GM19467 (cell line): ENCODE results near the gene RAB11FIP3.
"Not testable (repeated sequence)": the region's sequence is repeated elsewhere in the genome, so short reads cannot be mapped to it uniquely, and the experiment has no call there.

Source experiments
- ATAC-seq: cut with Tn5 transposase; IDR thresholded peaks from one replicate; pipeline ENCODE4 v1.9.1; 2021; ENCODE audit warnings: mild to moderate bottlenecking, moderate library complexity; ENCODE audit not compliant: unreplicated experiment

RAB11FIP3 gene

DNA sequence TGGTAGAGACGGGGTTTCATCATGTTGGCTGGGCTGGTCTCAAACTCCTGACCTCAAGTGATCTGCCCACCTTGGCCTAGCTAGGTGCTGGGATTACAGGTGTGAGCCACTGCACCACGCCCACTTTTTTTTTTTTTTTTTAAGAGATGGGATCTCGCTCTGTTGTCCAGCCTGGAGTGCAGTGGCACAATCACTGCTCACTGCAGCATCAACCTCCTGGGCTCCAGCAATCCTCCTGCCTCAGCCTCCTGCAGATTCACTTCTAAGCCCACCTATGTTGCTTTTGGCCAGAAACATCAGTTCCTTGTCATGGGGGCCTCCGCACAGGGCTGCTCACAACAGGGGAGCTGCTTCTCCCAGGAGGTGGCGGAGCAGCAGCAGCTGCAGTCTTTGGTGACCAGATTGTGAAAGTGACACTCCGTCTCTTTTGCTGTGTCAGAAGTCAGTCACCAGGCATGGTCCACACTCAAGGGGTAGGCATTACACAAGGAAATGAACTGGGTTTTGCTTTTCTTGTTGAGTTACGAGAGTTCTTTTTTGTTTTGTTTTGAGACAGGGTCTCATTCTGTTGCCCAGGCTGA is 32.9 kb upstream of the RAB11FIP3 start:
- no peak for ATAC-seq

DNA sequence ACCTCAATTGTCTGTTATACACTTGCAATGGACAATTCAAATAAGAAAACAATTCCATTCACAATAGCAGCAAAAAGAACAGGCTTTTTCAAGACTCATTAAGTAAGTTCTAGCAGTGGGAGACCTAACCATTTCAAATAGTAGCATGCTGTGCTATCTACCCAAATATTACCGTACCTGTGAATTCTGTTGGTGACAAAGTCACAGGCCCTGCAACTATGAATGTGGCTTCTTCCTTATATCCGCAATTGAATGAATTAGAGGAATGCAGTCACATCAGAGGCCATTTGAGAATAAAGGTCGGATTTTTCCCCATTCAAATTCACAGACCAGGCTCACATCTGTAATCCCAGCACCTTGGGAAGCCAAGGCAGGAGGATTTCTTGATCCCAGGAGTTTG is 29.2 kb upstream of the RAB11FIP3 start:
- ATAC-seq, result no peak

DNA sequence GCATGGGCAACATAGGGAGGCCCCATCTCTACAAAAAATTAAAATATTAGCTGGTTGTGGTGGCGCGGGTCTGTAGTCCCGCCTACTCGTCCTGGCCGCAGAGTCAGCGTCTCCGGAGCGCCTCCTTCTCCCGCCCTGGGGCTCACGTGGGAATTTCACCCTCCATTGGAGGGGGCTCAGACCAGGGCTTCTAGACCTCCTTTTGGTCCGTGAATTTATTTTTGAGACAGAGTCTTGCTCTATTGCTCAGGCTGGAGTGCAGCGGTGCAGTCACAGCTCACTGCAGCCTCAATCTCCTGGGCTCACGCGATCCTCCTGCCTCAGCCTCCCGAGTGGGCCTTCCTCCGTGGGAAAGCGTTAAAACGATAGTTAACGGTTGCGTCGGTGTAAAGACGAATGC is 28.8 kb upstream of the RAB11FIP3 start:
- ATAC-seq, result no peak

DNA sequence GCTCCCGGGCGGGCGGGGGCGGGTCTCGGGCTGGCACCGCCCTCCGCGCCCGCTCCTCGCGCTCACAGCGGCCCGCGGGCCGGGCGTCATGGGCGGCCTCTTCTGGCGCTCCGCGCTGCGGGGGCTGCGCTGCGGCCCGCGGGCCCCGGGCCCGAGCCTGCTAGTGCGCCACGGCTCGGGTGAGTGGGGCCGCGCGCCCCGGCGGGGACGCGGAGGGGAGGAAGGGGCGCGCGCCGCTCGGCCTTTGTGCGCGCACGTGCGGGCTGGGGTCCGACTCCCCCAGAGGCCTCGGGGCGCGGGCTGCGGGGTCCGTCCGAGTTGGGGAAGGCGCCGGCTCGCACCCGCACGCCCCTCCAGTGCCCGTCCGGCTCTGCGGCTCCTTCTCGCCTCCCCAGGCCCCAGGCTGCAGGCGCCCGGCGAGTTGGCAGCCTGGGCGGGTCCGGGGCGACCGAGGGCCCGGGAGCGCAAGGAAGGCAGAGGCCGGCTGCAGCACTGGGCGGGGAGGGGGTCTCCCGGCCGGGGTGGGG is 28.3 kb upstream of the RAB11FIP3 start, which contains the start of gene NME4:
Gene NME4, plus strand, starts transcription at position 65 of the 527 bp plus-strand sequence. Its CDS starts 24 bp downstream, at position 89.
- ATAC-seq, result no peak

DNA sequence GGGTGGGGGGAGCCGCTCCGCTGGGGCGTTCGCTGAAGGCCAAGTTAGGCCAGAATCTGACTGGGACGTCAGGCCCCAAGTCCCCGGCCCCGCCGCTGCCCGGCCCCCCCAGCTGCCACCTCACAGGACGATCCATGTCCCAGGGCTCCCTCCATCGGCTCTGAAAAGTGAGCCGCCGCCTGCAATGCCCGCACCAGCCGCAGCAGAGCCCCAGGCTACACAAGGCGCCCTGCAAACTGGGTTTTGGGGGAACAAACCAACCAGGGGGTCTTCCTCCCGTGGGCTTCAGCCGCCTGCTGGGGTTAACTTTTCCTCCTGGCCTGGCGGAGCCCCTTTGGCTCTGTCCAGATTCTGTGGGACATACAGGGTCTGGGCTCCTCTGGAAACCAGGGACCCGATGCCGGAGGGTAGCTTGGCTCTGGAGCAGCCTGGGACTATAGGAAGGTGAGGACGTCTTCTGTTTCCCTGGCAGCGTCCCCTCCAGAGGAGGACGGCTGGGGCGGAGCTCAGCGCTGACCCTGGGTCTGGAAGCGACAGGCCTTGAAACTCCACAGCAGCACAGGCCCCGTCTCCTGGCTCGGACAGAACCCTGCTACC is 27.6 kb upstream of the RAB11FIP3 start:
- no peak for ATAC-seq

DNA sequence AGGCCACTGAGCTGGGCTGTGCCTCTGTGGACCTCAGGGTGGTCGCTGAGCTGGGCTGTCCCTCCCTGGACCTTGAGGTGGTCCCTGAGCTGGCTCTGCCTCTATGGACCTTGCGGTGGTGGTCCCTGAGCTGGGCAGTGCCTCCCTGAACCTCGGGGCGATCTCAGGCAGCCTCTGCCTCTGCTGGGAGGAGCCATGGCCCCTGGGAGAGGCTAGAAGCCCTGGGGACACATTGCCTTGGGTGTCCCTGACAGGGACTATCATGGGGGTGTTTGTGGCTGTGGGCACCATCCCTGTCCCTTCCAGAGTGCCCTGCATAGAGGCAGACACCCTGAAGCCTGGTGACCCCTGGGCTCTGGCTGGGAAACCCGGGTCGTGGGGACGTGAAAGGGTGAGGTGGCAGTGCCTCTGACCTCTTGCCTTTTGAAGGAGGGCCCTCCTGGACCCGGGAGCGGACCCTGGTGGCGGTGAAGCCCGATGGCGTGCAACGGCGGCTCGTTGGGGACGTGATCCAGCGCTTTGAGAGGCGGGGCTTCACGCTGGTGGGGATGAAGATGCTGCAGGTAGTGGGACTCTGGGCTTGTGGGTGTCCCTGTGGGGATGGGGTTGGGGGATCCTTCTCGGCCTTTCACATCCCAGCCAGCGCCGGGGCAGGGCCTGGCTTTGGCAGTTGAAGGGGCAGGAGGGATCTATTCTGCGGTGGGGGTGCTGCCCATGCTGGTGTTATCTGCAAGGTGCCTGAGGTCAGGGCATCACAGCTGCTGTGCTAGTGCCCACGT is 26.7 kb upstream of the RAB11FIP3 start:
- no peak for ATAC-seq

DNA sequence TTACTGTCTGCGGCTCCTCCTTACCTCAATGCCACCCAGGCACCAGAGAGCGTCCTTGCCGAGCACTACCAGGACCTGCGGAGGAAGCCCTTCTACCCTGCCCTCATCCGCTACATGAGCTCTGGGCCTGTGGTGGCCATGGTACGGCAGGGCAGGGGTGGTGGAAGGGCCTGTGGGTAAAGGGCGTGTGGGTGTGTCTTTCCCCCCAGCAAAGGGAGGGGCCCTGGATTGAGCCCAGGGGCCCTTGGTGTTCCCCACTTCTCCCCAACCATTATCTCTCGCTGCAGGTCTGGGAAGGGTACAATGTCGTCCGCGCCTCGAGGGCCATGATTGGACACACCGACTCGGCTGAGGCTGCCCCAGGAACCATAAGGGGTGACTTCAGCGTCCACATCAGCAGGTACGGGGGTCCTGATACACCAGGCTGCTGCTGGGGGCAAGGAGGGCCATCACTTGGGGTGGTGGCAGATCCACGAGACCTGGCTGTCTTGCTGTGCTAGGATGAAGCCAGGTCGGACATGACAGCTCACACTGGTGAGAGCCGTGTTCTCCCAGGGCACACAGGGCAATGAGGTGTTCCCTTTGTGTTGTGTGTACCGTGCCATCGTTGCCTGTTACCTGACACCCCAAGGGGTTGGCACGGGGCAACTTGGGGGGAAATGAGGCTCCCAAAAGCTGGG is 26.0 kb upstream of the RAB11FIP3 start:
- ATAC-seq, result no peak

DNA sequence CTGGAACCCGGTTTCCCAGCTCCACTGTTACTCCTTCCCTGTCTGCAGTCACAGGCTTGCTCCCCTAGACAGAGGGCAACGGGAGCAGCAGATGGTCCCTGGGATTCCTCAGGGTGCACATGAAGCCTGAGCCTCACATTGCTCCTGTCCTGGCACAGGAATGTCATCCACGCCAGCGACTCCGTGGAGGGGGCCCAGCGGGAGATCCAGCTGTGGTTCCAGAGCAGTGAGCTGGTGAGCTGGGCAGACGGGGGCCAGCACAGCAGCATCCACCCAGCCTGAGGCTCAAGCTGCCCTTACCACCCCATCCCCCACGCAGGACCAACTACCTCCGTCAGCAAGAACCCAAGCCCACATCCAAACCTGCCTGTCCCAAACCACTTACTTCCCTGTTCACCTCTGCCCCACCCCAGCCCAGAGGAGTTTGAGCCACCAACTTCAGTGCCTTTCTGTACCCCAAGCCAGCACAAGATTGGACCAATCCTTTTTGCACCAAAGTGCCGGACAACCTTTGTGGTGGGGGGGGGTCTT is 25.3 kb upstream of the RAB11FIP3 start:
- no peak for ATAC-seq

DNA sequence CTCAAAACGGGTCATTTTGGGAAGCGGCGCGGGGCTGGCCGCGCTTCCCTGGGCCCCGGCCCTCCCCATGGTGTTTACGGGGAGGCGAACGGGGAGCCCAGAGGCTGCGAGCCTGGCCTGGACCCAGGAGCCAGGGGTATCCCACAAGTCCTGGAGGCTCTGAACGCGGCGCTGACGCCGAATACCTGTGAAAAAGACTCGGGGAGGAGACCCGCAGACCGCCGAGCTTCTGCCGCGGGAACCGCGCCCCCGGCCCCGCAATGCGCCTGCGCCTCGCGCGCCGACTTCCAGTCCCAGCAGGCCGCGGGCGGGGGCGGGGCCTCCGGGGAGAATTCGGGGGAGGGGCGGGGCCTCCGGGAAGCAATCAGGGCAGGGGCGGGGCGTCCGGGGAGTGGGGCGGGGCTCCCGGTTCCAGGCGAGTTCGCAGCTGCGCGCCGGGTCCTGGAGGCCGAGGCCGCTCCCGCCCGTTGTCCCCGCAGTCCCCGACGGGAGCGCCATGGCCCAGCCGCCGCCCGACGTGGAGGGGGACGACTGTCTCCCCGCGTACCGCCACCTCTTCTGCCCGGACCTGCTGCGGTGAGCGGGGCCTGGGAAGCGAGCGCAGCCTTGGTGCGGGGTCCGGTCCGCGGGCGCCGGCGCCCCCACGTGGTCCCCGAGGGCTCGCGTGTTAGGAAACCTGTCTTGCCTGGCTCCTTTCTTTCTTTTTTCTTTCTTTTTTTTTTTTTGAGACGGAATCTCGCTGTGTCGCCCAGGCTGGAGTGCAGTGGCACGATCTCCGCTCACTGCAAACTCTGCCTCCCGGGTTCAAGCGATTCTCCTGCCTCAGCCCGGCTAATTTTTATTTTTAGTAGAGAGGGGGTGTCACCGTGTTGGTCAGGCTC is 23.7 kb upstream of the RAB11FIP3 start, which contains the start of gene DECR2:
Gene DECR2, plus strand, starts transcription at position 418 of the 881 bp plus-strand sequence. Its CDS starts 79 bp downstream, at position 497.
- peak; percentile 55 for ATAC-seq

DNA sequence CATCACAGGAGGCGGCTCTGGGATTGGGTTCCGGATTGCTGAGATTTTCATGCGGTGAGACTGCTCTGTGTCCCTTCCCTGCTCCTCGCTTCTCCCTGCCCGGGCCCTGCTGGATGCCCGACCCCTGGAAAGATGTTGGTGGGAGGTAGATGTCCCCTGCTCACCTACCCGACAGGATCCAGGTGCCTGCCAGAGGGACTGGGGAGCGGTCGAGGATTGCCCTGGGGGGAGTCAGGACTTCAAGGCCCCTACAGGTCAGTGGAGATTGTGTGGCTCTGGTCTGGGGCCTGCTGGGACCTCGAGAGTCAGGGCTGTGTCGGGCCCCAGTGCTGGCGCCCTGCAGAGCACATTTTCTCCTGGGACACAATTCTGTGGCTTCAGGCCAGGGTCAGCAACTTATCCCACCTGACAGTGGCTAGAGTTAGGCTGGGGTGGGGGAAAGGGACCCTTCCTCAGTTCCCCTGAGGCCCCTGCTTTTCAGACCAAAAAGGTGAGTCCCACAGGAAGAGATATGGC is 20.4 kb upstream of the RAB11FIP3 start:
- no peak for ATAC-seq

DNA sequence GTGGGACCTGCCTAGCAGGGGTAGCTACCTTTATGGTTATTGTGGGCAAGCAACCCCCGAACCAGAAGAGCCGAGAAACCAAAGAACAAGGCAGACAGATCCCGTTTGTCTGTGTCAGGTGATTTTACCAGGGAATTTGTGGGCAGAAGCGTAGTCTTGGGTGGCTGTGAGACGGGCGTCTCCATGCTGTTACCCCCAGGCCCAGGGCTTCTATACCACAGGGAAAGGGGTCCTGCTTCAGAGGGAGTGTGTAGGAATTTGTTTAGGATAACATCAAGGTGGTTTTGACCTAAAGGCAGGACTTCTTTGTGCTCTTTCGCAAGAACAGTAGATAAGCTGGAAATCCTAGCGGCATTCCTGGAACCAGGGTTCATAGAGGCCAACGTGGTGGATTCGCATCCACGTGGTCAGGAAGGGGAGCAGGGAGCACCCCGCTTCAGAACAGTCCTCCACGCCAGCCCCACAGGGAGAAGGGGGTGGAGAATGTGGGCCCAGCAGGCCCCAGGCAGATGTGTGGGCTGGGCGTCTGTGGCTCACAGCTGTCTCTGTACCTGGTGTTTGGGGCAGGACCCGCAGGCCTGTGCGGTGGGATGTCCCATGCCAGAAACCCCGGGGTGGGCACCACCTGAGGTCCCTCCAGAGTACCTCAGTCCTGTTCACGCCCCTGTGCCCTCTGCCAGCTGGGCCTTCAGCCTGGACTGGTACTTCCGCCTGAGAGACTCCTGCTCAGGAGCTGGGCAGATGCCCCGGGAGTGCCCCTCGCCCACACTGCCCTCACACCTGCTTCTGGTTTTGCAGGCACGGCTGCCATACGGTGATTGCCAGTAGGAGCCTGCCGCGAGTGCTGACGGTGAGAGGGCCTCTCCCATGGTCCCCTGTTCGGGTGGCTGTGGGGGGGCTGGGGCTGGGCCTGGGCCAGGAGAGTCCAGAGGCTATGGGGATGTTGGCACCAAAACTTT is 19.6 kb upstream of the RAB11FIP3 start:
- no peak for ATAC-seq

DNA sequence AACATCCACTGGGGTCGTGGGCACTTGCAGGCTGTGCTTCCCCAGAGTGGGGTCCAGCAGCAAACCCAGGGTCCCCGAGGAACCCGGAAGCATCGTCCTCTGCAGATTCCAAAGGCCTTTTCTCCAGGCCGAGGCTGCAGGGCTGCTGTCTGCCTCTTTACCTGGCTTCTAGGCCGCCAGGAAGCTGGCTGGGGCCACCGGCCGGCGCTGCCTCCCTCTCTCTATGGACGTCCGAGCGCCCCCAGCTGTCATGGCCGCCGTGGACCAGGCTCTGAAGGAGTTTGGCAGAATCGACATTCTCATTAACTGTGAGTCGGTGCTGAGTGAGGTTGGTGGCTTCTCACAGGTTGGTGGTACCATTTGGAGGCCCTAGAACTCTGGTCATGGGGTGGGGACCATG is 18.2 kb upstream of the RAB11FIP3 start:
- no peak for ATAC-seq

DNA sequence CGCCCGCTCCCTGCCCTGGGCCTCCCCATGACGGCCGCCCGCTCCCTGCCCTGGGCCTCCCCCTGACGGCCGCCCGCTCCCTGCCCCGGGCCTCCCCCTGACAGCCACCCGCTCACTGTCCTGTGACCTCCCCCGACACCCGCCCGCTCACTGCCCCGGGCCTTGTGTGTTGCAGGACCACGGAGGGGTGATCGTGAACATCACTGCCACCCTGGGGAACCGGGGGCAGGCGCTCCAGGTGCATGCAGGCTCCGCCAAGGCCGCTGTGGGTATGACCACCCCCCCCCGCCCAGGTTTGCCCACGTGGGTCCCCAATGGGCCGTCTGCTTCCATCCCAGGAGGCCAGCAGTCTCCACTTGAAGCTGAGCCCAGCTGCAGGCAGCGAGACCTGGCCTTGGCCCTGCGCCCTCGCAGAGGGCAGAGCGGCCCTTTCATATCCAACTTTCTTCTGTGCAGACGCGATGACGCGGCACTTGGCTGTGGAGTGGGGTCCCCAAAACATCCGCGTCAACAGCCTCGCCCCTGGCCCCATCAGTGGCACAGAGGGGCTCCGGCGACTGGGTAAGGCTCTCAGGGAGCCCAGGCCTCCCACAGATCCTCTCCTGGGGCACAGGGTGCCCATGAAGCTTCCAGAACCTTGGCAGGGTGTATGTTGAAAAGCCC is 14.8 kb upstream of the RAB11FIP3 start:
- ATAC-seq, result no peak

DNA sequence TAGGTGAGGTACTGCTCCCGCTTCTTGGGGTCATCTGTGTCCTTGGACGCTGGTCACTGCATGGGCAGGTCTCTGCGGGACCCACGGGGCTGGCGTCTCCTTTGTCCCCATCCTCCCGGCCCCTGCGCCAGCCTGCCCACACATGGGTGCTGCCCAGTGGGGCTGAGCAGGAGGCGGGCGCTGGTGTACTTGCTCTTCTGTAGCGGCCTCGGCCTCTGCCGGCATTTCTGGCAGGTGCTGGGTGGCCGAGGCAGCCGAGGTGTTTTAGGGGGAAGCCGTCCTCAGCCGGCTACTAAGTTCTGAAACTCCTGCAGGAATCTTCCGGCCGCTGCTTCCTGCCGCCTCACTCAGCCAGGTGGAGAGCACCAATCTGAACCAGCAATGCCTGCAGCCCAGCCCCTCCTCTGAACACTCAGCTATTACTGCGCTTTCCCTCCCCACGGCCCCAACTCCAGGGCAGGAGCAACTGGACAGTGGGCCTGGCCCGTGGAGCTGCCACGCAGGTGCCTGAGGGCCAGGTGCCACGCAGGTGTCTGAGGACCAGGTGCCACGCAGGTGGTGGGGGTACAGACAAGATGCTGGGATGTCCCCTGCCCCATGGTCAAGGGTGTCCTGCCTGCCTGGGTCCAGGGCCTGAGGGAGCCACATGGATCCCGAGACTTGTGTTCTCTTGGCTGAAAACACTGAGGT is 13.7 kb upstream of the RAB11FIP3 start:
- ATAC-seq, result no peak

DNA sequence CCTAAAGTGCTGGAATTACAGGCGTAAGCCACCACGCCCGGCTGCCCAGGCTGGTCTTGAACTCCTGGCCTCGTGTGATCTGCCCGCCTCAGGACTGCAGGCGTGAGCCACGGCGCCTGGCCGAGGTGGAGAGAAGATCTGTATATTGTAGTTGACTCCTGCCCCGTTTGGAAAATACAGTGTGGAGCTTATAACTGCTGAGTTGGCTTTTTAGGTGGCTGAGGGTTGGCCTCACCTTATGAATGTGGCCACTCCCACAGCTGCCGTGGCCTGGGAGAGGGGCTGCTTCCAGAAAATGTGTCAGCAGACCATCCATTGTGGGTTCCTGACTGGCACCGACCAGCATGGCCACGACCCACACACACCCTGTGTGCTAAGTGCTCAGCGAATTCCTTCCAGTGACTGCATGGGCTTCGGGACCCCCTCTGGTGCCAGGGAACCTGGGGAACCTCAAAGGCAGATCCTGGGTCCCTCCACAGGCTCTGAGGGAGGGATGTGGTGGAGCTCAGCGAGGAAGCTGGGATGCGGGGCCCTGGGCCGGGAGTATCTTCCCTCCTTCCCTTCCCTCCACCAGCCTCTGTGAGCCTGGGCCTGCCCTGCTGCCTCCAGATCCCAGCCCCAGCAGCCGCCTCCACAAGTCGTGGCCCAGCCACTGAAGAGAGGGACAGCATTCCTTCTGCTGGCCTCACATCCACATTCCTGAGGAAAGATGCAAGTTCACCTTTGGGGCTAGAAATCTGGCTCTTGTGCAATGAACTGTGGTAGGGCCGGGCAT is 10.9 kb upstream of the RAB11FIP3 start:
- no peak for ATAC-seq

DNA sequence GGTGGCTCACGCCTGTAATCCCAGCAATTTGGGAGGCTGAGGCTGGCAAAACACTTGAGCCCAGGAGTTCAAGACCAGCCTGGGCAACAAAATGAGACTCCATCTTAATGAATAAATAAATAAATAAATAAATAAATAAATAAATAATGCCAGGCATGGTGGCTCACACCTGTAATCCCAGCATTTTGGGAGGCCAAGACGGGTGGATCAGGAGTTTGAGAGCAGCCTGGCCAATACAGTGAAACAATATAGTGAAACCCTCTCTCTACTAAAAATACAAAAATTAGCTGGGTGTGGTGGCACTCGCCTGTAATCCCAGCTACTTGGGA is 10.3 kb upstream of the RAB11FIP3 start:
- ATAC-seq, result not testable (repeated sequence)

DNA sequence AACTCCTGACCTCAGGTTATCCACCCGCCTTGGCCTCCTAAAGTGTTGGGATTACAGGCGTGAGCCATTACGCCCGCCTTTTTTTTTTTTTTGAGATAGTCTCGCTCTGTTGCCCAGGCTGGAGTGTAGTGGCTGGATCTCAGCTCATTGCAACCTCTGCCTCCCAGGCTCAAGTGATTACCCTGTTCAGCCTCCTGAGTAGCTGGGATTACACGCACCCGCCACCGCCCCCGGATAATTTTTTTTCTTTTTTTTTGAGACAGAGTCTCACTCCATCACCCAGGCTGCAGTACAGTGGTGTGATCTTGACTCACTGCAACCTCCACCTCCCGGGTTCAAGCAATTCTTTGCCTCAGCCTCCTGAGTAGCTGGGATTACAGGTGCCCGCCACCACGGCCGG is 3.3 kb upstream of the RAB11FIP3 start:
- not testable (repeated sequence) for ATAC-seq
